Epithelial cell of prostate (primary cell): ENCODE measurements around the gene KIF3C.
A peak's percentile ranks its signal among the peaks of the same experiment; 100 is the strongest.

Source experiments
- DNase-seq: peaks from one replicate; pipeline ENCODE4 v3.0.0-alpha.2; 2011; ENCODE audit warnings: low read depth, low spot score
- H3K27ac ChIP-seq: fragments of 450-650 bp; 2 replicates; pipeline ENCODE4 v1.5.1; 2017; ENCODE audit warnings: mild to moderate bottlenecking

The KIF3C gene

GRCh38 chr2:25885933-25886332 lies 96.4 kb downstream of the KIF3C start:
- peak; percentile 80 for DNase-seq
- peak overlapping the region; percentile 34 for H3K27ac ChIP-seq

- no peak for DNase-seq
- no peak overlapping the region for H3K27ac ChIP-seq
These were observed 100.5 kb downstream of the KIF3C start for GRCh38 chr2:25881764-25882163.

- H3K27ac ChIP-seq = peak overlapping the region; percentile 92
- DNase-seq = peak; percentile 68
These were observed 103.1 kb downstream of the KIF3C start for GRCh38 chr2:25879133-25879730.

- peak; percentile 91 for DNase-seq
- peak within 1 kb of the TSS; percentile 92 for H3K27ac ChIP-seq
These were observed 103.8 kb downstream of the KIF3C start, which contains the start of gene ASXL2 for GRCh38 chr2:25878361-25879132. ASXL2 (minus strand) TSS chr2:25878487; CDS start chr2:25878222, 265 bp downstream.

- H3K27ac ChIP-seq = peak overlapping the region; percentile 92
- DNase-seq = no peak
These were observed 104.6 kb downstream of the KIF3C start for GRCh38 chr2:25877431-25878360.
